ENCODE results near the gene NEUROG3. TPM values are rescaled to one million over a fixed set of nuclear protein-coding genes. Genes with fewer than 3 reads are reported as not detected.
"Not testable (repeated sequence)": the region's sequence is repeated elsewhere in the genome, so short reads cannot be mapped to it uniquely, and the experiment has no call there.

NEUROG3 gene
- total RNA-seq, 1 donor from 2014 or later, result not detected

- DNase-seq (ENCODE audit: low spot score), result no peak
Measured at GRCh38 chr10:69571618-69572158, 1.5 kb downstream of the NEUROG3 start.

- no peak for DNase-seq (ENCODE audit: low spot score)
Measured at GRCh38 chr10:69570050-69570816, 3.0 kb downstream of the NEUROG3 start.

GRCh38 chr10:69569396-69569934, 3.8 kb downstream of the NEUROG3 start:
- no peak for DNase-seq (ENCODE audit: low spot score)

- no peak for DNase-seq (ENCODE audit: low spot score)
Measured at GRCh38 chr10:69568472-69569395, 4.5 kb downstream of the NEUROG3 start.

DNA sequence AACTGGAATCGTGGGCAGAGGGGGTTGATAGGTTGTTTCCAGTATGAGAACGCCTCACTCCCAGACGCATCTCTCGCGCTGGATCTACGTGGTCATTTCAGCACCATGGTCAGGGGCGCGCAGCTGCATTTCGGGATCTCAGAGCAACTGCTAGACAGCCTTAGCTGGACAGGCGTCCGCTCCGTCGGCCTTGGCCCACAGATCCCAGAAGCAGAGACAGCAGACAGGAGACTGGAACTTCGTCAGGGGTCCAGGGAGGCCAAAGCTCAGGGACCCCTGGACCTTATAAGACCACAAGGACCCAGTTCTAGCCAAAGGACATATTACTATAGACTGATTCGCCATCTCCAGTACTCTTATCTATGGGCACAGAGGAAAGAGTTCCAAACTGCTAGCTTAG, 5.3 kb downstream of the NEUROG3 start:
- DNase-seq (ENCODE audit: low spot score), result no peak

GRCh38 chr10:69562731-69563254, 10.4 kb downstream of the NEUROG3 start:
- no peak for DNase-seq (ENCODE audit: low spot score)

DNA sequence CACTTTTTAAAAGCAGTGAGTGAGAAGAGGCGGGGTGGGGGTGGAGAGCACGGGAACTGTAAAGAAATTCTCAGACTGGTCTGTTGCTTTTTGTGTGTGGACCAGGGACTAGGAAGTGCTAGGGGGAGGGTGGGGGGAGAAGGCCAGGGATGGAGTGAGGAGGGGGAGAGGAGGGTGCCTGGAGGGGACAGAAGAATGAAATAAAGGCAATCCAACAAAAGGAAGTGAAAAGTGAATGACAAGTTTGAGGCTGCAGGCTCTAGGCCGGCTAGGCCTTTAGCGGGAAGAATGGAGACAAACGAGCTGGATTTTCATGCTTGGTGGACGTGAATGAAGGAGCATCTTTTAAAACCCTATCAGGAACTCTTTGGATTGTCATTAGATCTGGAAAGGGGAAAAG, 13.7 kb downstream of the NEUROG3 start:
- no peak for DNase-seq (ENCODE audit: low spot score)

DNA sequence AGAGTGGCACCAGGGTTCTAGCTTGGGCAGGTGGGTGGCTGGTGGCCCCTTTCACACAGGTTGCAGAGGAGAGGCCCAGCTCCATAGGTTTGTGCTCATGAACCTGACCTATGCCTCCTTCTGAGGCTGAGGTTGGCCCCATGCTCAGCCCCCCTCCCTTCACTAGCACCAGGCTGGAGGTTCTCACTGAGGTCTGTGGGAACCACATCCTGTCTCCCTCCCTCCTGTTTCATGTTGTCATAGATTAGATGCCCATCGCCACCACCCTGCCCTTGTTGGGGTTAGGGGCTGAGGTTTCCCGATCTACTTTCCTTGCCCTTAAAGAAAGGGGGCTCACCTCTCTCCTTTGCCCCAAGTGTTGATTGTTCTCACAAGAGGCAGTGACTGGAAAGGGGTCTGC, 14.7 kb downstream of the NEUROG3 start:
- DNase-seq (ENCODE audit: low spot score), result no peak

- DNase-seq (ENCODE audit: low spot score), result no peak
Measured at GRCh38 chr10:69554611-69555010, 18.6 kb downstream of the NEUROG3 start.

- DNase-seq (ENCODE audit: low spot score), result no peak
Measured at GRCh38 chr10:69553328-69553727, 19.9 kb downstream of the NEUROG3 start.

- no peak for DNase-seq (ENCODE audit: low spot score)
Measured at GRCh38 chr10:69552268-69552667, 21.0 kb downstream of the NEUROG3 start.

DNA sequence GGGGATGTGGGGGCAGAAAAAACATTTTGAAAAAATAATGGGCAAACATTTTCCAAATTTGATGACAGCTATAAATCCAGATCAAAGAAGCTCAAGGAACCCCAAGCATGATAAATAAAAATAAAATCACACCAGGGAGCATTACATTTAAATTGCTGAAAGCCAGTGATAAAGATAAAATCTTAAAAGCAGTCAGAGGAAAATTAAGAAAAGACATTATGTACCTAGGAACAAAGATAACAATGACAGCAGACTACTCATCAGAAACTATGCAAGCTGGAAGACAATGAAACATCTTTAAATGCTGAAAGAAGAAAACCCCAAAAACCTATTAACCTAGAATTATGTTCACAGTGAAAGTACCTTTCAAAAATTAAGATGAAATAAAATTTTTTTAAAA, 23.3 kb downstream of the NEUROG3 start:
- no peak for DNase-seq (ENCODE audit: low spot score)

DNA sequence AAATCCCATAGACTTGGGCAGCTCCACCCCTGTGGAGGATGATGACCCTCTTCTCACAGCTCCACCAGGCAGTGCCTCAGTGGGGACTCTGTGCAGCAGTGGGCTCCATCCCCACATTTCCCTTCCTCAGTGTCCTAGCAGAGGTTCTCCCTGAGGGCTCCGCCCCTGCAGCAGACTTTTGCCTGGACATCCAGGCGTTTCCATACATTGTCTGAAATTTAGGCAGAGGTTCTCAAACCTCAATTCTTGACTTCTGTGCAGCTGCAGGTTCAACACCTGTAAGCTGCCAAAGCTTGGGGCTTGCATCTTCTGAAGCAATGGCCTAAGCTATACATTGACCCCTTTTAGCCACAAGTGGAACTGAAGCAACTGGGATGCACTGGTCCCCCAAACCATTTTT, 31.8 kb downstream of the NEUROG3 start:
- no peak for DNase-seq (ENCODE audit: low spot score)

GRCh38 chr10:69538461-69538860, 34.8 kb downstream of the NEUROG3 start:
- DNase-seq (ENCODE audit: low spot score), result no peak

- DNase-seq (ENCODE audit: low spot score), result no peak
Measured at GRCh38 chr10:69537449-69537848, 35.8 kb downstream of the NEUROG3 start.

DNA sequence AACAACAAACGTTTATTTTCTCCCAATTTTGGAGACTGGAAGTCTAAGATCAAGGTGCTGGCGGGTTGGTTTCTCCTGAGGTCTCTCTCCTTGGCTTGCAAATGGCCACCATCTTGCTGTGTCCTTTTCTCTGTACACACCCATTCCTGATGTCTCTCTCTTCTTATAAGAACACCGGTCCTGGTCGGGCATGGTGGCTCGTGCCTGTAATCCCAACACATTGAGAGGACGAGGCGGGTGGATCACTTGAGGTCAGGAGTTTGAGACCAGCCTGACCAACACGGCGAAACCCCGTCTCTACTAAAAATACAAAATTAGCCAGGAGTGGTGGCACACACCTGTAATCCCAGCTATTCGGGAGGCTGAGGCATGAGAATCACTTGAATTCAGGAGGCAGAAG, 36.7 kb downstream of the NEUROG3 start:
- not testable (repeated sequence) for DNase-seq (ENCODE audit: low spot score)

GRCh38 chr10:69533658-69534057, 39.6 kb downstream of the NEUROG3 start:
- DNase-seq (ENCODE audit: low spot score), result no peak

DNA sequence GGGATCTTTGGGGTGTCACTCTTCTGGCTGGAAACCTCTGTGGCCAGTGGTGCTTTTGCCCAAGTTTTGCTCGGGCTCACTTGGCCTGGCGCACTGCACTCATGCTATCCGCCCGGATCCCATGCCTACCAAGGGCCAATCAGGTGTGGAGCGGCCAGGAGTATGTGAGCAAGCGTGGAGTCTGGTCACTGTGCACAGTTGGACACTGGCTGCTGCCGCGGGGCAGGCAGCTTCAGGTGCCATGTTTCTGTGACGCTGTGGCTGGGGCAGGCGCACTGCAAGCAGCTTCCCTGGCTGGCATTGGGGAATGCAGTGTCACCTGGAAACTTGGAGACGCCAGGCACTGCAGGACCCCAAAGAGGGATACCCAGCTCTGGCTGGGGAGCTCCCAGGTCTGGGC, 45.3 kb downstream of the NEUROG3 start:
- DNase-seq (ENCODE audit: low spot score), result no peak

Data from ureter (tissue), 1 donor.